HG03280 (cell line): ENCODE results near the gene WRNIP1.

Experiments used
- ATAC-seq: cut with Tn5 transposase; IDR thresholded peaks from one replicate; pipeline ENCODE4 v1.9.1; 2021; ENCODE audit warnings: mild to moderate bottlenecking, moderate library complexity; ENCODE audit not compliant: unreplicated experiment

The WRNIP1 gene

DNA sequence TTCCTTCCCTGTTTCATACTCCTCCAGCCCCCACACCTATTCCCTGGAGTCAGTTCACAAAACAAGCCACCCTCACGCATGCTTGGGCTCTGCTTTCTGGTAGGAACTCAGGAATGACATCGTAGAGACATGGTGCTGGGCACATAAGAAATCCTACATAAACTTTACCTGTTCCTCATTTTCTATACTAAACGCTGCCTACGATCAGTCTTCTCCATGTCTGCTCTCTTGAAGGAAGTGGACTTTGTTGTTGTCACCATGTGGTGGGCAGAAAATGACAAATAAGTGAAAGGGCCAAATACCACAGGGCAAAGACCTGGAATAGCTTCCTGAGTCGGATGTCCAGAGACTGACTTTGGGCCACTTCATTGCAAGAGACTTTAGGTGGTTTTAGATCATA is 24.6 kb upstream of the WRNIP1 start:
- ATAC-seq = no peak

DNA sequence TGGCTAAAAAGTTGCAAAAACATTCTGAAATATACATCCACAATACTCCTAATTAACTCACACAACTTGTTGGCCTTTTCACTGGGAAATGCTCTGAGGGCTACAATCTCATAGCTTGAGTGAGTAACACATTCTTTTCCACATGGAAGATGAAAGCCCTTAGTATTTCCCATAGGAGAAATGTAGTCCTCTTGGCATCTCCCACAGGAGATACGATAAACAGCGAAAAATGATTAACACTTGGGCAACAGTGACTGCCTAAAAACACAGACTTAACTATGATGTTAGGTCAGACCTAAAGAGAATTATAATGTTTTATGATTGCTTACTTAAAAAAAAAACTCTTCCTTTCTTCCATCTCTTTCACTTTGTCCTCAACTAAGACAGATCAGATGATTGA is 23.4 kb upstream of the WRNIP1 start:
- ATAC-seq = no peak

DNA sequence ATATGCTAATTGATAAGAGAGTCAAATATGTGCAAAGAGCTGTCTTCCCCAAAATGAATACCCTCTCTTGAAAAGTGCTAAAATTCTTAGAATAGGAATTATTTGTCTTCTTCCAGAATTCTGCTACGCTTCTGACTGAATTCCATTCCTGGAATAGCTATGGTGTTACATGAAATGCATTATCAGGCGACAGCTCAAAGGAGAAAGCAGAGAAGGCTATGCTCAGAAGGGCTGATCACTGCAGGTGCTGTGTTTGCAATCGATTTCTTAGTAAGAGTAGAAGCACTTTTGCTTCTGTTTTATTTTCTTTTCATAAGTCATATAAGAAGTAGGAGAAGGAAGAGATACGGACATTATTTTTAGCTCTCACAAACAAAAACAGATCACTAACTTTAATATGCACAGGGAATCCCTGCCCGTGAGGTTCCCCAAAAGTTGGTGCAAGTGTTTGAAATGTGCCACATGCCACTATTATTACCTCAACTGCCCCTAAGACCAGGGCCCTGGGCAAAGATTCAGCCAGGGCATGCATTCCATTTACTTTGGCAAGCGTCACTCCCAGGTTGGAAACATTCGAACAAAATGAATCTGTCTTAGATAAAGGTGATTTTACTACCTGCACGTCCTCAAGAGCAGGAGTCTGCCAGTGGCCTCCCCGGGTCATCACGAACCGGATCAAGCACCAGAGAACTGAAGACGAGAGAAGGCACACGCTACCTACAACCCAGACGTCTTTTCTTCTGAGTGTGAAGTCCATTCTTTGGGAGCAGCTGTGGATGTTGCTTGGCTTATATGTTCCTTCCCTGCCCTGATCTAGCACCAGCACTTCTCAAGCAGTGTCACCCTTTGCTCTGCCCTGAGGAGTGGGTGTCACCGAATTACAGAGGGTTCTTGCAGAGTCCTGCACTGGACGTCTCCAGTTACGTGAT is 21.6 kb upstream of the WRNIP1 start:
- ATAC-seq = no peak

DNA sequence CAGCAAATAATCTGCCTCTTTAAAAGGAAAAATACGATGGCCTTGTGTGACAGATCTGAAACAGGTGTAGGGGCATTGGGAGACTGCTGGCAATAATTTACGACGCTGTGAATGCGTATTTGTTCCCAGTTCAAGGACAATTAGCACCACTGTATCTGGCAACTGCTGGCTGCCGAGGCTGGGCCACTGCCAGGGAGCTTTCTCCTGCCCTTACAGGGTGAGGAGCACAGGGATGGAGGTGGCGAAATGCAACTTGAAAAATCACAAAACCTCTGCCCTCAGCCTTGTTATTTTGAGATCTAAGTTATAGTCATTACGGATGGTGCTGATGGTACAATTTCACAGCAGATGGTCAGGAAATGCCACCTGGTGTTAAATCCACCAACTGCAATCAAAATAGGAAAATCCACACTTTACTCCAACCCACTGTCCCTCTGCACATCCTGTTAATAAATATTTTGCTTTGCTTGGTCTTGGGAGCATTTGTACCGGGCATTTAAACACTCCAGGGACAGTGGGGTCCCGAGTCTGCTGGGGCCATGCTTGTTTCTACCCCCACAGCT is 20.9 kb upstream of the WRNIP1 start:
- no peak for ATAC-seq

DNA sequence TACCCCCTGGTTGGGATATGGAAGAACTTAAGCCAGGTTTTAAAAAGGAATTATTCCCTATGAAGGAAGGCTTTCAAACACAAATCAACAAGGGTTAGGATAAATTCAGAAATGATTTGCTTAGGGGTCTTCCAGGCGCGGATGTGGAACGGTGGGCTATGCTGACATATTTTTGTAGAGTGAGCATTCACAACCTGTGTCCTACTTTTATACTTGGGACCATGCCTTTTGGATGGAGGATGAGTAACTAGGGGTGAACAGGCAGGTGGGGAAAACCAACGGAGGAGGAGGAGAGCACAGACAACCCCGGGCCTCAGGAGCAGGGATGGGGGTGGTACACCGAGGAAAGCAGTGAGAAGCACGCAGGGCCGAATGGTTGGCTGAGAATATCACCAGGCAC is 20.4 kb upstream of the WRNIP1 start:
- no peak for ATAC-seq

DNA sequence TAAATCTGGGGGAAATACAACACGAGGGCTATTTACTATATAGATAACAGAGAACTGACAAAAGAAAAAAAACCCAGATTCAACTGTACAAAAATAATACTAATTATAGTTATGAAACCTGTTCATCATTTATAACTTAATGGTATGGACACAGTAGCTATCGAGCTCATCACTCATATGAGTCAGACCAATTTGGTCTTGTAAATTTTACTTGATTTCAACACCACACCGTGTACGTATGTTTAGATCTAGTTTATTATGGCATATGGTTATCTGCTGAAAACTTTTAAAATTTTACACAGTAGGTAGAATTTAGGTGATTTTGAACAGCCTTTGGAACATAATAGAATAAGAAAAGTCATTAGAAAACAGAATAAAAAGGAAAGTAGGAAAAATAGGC is 19.9 kb upstream of the WRNIP1 start:
- no peak for ATAC-seq

DNA sequence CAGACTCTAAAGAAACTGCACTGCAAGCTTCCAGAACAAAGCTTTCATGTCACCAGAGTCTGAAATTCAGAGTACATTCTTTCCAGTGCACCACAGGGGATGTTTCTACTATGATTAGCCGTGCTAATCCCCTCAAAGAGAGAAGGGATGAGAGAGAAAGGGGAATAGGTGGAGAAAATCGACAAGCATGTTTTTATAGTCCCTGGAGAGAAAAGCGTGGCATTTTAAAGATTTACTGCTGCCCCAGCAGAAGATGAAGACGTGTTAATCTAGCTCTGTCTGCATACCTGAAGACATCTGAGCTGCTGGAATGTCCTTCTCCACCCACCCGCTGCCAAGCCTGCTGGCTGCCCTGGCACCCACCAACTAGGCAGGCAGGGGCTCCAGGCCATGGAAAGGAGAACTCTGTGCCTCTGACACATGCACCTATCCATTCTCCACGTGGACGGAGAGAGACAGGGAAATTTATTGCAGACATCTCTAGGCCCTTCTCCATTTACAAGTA is 18.6 kb upstream of the WRNIP1 start:
- no peak for ATAC-seq

DNA sequence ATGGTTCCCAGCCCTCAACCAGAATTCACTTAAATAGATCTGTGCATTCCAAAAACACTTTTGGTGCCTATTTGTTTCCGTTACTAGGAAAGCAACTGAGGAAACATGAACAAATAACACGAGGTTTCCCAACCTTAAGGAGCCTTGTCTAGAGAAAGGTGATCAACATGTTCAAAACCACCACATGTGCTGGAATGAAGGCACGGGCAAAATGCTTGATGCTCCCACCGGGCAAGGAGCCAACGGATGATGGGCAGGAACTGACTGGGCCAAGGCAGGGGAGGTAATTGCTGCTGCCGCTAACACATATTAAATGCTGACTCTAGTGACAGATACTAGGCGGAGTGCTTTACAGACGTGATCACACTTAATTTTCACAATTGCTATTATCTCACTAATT is 17.0 kb upstream of the WRNIP1 start:
- no peak for ATAC-seq

DNA sequence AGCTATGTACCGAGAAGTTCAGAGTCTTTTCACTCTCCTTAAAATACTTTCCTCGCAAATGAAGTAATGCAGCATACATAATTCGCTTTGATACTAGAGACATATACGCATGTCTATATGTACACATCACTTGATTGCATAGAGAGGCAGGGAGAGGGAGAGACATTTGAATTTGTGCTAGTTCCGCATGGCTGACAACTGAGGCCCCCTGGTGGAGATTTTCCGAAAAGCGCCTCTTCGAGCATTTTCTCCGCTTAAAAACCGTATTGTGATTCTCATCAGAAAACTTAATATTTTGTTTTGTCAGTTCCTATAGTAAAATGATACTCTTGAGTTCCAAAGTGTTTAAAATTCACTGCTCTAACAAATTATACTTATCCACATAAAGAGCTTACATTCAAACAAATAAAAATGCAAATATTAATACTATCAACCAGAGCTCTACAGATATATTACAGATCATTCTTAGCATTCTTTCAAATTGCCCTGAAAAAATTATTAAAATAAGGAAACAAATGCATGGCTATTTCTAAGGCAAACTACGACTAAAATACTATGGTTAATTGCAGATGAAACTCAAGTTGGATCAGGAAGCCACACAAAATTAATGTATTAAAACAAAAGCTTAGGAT is 15.1 kb upstream of the WRNIP1 start:
- no peak for ATAC-seq

DNA sequence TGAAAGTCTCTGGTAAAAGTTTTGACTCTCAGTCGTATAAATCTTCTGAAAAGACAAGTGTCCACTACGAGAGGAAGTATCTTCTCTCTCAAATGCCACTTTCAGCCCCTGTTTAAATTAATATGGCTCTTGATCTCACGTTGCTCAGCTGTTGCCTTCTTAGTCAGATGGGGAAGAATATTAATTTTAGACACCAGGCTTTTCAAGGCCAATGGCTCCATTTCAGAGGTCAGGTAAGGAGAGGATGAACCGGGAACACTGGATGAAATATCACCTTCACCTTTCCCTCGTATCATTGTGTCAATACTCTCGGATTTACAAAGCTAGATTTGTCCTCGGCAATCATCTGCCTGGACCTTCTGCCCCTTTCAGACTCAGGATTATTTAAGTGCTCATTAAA is 14.4 kb upstream of the WRNIP1 start, which contains the start of gene MYLK4:
MYLK4 (minus strand) TSS at position 91 of the 400 bp plus-strand sequence. CDS start 1,628 bp downstream, outside the sequence.
- ATAC-seq = no peak

DNA sequence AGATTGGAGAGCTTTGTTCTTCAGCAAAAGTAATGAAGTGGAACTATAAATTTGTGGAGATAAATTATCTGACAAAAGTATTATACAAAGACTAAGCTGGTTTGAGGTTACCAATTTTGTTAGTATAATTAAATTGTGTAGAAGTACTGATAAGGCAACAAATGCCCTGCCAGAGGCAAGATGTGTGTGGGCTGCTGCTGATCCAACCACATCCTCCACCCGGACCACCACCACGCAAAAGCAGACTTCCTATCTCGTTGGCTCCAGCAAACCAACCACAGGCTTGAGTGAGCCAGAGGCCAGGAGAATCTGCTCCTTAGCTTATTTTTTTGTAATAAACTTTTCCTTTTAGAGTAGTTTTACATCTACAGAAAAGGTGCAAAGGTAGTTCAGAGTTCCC is 13.3 kb upstream of the WRNIP1 start:
- ATAC-seq = no peak

DNA sequence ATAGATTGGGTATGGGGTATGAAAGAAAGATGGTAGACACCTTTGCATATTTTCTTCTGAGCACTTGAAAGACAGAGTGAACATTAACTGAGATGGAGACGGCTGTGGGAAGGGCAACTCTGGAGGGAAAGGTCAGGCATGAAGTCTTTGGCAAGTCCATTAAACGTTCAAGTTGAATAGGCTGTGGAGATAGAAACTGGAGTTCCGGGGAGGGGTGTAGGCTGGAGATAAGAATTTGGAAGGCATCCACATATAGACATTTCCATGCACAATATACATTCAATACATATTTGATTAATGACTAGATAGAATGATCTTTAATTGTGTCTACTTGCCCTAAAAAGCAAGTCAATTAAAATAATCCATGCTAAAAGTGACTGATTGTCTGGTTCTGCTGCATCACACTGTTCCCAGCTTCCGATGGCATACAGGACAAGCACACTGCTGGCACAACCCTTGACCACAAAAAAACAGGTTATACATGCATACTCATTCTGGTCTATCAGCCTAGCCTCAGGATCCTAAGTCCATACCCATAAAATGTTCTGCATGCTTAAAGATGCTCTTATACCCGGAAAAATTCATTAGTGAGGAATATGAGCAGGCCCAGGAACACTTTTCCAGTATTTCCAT is 12.6 kb upstream of the WRNIP1 start:
- ATAC-seq = no peak

DNA sequence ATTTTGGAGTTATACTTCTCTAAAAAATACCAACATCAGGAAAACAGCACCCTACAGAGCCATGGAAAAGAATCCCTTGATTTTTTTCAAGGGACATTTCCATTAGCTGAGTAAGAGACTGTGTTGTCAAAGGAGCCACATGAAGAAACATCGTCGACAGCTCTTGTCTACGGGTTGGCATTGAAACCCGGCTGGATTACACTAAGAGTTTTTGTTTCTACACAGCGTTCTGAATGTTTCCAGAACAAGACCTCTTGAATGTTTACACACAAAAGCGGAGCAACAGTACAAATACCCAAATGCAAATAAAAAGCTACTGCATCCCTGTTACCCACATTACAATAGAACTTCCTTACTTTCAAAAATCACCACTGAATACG is 12.1 kb upstream of the WRNIP1 start:
- no peak for ATAC-seq

DNA sequence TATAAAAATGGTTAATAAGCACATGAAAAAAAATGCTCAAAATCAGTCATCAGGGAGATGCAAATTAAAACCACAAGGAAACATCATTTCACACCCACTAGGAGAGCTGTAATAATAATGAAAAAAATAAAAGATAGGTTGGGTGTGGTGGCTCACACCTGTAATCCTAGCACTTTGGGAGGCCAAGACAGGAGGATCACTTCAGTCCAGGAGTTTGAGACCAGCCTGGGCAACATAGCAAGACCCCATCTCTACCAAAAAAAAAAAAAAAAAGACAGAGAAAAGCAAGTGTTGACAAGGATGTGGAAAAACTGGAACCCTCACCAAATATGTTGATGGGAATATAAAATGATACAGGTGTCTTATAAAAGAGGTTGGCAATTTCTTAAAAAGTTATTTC is 11.4 kb upstream of the WRNIP1 start:
- ATAC-seq = no peak

DNA sequence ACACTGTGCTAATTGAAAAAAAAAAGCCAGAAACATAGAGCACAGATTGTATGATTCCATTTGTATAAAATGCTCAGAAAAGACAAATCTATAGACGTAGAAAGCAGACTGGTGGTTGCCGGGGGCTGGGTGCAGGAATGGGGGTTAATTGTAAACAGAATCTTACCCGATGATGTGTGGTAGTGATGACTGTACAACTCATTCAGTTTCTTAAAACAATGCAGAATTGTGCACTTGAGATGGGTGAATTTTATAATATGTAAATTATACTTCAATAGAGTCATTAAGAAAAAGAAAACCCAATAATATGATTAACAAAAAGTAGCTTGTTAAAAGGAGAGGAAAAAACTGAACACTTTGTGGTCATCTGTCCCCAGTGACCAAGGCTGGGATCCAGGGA is 10.8 kb upstream of the WRNIP1 start:
- ATAC-seq = no peak

DNA sequence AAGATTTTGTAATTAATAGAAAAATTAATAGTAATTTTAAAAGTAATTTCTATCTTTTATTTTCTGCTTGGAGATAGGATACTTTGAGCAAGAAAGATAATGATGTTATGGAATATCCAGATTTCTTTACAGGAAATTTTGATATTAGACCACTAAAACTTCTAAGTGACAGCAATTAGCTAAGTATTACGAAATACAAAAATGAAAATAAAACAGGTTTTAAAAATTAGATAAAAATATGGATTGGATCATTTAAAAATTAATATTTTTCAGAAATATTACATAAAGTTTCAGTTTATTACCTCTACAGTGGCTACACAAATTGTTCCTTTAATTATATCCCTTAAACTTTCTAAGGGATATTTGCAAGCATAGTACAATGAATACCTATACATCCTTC is 10.3 kb upstream of the WRNIP1 start:
- no peak for ATAC-seq

DNA sequence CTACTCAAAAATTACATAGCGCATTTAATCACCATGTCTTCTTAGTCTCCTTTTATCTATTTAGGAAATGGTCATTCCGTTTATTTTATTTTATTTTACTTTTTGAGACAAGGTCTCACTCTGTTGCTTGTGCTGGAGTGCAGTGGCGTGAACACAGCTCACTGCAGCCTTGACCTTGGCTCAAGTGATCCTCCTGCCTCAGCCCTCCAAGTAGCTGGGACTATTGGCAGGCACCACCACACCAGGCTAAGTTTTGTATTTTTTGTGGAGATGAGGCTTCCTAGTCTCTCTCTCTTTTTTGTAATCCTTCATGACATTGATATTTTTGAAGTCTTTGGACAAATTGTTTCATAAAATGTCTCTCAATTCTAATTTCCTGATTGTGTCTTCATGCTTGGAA is 9.7 kb upstream of the WRNIP1 start:
- ATAC-seq = no peak

DNA sequence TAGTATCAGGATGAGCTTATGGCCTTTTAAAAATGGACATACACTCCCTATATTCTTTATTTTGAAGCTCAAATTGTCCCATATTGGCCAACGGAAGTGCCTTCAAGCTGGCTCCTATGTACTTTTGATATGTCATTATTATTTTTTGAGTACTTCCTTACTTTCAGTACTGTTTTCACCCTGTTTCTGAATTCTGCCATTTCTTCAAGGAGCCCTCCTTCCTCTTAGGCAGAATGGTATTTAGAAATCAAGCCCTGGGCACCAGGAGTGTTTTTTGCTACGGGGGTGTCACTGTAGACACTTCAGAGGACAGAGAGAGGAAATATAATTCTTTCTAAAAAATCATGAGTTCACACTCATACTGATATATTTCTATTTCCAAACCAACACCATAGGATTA is 9.0 kb upstream of the WRNIP1 start:
- no peak for ATAC-seq

DNA sequence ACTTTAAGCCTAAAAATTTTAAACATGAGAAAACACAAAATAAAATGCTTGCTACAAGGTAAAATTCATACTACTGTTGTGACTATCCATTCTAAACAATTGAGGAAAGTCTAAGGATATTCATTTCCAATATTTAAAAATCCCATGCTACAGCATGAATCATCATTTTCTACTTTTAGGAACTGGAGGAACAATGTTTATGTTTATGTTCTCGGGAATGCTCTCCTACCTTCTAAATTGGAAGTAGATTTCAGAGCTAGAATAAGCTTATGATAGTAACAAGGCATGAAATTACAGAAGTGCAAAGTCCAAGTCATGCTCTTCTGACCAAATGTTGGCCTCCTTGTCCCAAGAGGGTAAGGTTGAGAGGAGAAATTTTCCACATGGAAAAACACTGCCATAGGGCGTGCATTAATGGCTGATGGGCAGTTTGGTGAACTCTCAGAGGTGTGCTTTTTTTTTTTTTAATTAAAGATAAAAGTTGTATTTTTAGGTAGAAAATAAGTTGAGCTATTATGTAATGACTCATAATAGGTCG is 8.4 kb upstream of the WRNIP1 start:
- no peak for ATAC-seq

DNA sequence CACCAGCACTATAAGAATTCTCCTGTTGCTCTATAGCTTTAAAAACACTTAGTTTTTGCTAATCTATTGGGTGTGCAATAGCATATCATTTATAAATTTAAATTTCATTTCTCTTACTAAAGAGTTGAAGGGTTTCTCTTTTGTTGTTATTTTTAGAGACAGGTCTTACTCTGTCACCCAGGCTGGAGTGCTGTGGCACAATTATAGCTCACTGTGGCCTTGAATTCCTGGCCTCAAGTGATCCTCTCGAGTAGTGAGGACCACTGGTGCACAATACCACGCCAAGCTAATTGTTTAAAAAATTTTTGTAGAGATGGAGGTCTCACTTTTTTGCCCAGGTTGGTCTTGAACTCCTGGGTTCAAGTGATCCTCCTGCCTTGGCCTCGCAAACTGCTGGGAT is 6.2 kb upstream of the WRNIP1 start:
- no peak for ATAC-seq
